Subcutaneous adipose tissue (tissue), 4 donors: ENCODE results near the gene ARSJ. TPM values are rescaled to one million over a fixed set of nuclear protein-coding genes. Genes with fewer than 3 reads are reported as not detected.

Source experiments
- CTCF ChIP-seq: fragments of 450-650 bp; IDR thresholded peaks from one replicate; pipeline ENCODE4 v1.5.1; 2016; ENCODE audit warnings: low read depth, mild to moderate bottlenecking, control low read depth, antibody characterized with exemption, moderate library complexity
- total RNA-seq, 4 donors: library from RNA; depleted of rRNA; stranded (reverse); fragments of >200 nt; gene quantifications; one replicate each; pipeline ENCODE4 v1.1.0, GENCODE V29; 2016

Gene ARSJ
- total RNA-seq, 4 donors from 2014 or later, result 0.75 to 1.2 (median 1.0) TPM

GRCh38 chr4:113955411-113955810, 24.0 kb downstream of the ARSJ start:
- TF ChIP-seq CTCF, result no peak

GRCh38 chr4:113953888-113954287, 25.6 kb downstream of the ARSJ start:
- TF ChIP-seq CTCF, result no peak

GRCh38 chr4:113952452-113953029, 26.9 kb downstream of the ARSJ start:
- no peak for TF ChIP-seq CTCF

- TF ChIP-seq CTCF, result no peak
Observed at GRCh38 chr4:113951263-113951662, 28.2 kb downstream of the ARSJ start.

- TF ChIP-seq CTCF, result no peak
Observed at GRCh38 chr4:113950207-113950606, 29.2 kb downstream of the ARSJ start.

- no peak for TF ChIP-seq CTCF
Observed at GRCh38 chr4:113947484-113947883, 32.0 kb downstream of the ARSJ start.

- no peak for TF ChIP-seq CTCF
Observed at GRCh38 chr4:113945906-113946305, 33.5 kb downstream of the ARSJ start.
